Stimulated activated CD4-positive, alpha-beta T cell treated with anti-CD3 and anti-CD28 coated beads, TNF-alpha, amount 100 ng/mL, for 48 hours (primary cell): ENCODE data around the gene CNOT11.
A peak's percentile ranks its signal among the peaks of the same experiment; 100 is the strongest.
"Not testable (repeated sequence)": the region's sequence is repeated elsewhere in the genome, so short reads cannot be mapped to it uniquely, and the experiment has no call there.

Experiments used
- DNase-seq, 3 donors: peaks; one replicate each; pipeline ENCODE4 v3.0.0-alpha.2; 2020; ENCODE audit warnings: low read depth in 3 of 3

Gene CNOT11

GRCh38 chr2:101252408-101253012 lies at the start of gene CNOT11:
TSS of gene CNOT11 (plus strand) at chr2:101252886. CDS start at chr2:101252965, 79 bp downstream.
- DNase-seq = peak; percentile 97 to 99 (median 98)

GRCh38 chr2:101204400-101205115 lies 48.1 kb upstream of the CNOT11 start:
- DNase-seq = no peak

- DNase-seq = peak; percentile 10 to 15 (median 11)
These were observed 46.9 kb upstream of the CNOT11 start for GRCh38 chr2:101205521-101206479.

GRCh38 chr2:101208830-101209229 lies 43.9 kb upstream of the CNOT11 start:
- DNase-seq = no peak

GRCh38 chr2:101219246-101219645 lies 33.4 kb upstream of the CNOT11 start:
- DNase-seq = no peak

GRCh38 chr2:101220091-101220490 lies 32.6 kb upstream of the CNOT11 start:
- not testable (repeated sequence) for DNase-seq

- peak in 1 of 3 donors; percentile 8 for DNase-seq
These were observed 28.9 kb upstream of the CNOT11 start for GRCh38 chr2:101223814-101224231.

- no peak for DNase-seq
These were observed 22.1 kb upstream of the CNOT11 start for GRCh38 chr2:101230541-101231001.

- no peak for DNase-seq
These were observed 21.4 kb upstream of the CNOT11 start for GRCh38 chr2:101231240-101231639.

- DNase-seq = no peak
These were observed 20.6 kb upstream of the CNOT11 start for GRCh38 chr2:101231937-101232730.

GRCh38 chr2:101232770-101233169 lies 19.9 kb upstream of the CNOT11 start:
- no peak for DNase-seq

- no peak for DNase-seq
These were observed 18.3 kb upstream of the CNOT11 start for GRCh38 chr2:101234169-101234938.

- not testable (repeated sequence) for DNase-seq
These were observed 16.7 kb upstream of the CNOT11 start for GRCh38 chr2:101235956-101236355.

GRCh38 chr2:101237944-101238343 lies 14.7 kb upstream of the CNOT11 start:
- DNase-seq = not testable (repeated sequence)

- no peak for DNase-seq
These were observed 13.5 kb upstream of the CNOT11 start for GRCh38 chr2:101238930-101239759.

GRCh38 chr2:101239760-101240118 lies 12.9 kb upstream of the CNOT11 start:
- not testable (repeated sequence) for DNase-seq

- not testable (repeated sequence) for DNase-seq
These were observed 12.0 kb upstream of the CNOT11 start for GRCh38 chr2:101240694-101241093.

- no peak for DNase-seq
These were observed 11.5 kb upstream of the CNOT11 start for GRCh38 chr2:101241158-101241557.

- DNase-seq = not testable (repeated sequence)
These were observed 8.3 kb upstream of the CNOT11 start for GRCh38 chr2:101244373-101244772.

GRCh38 chr2:101244899-101245298 lies 7.8 kb upstream of the CNOT11 start:
- not testable (repeated sequence) for DNase-seq
